GM21367 (cell line): ENCODE measurements around the gene UBASH3A.
"Not testable (repeated sequence)": the region's sequence is repeated elsewhere in the genome, so short reads cannot be mapped to it uniquely, and the experiment has no call there.

Experiments
- ATAC-seq: cut with Tn5 transposase; IDR thresholded peaks from one replicate; pipeline ENCODE4 v1.9.1; 2021; ENCODE audit not compliant: unreplicated experiment

Gene UBASH3A

DNA sequence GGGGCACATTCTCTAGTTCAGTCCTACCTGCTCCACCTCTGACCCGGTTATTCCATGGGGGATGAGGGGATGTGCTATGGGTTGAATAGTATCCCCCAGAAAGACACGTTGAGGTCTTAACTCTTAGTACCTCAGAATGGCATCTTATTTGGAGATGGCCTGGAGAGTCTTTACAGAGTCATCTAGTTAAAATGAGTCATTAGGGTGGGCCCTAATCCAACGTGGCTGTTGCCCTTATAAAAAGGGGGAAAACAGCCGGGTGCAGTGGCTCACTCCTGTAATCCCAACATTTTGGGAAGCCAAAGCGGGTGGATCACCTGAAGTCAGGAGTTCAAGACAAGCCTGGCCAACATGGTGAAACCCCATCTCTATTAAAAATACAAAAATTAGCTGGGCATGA, 13.5 kb upstream of the UBASH3A start:
- ATAC-seq: no peak

DNA sequence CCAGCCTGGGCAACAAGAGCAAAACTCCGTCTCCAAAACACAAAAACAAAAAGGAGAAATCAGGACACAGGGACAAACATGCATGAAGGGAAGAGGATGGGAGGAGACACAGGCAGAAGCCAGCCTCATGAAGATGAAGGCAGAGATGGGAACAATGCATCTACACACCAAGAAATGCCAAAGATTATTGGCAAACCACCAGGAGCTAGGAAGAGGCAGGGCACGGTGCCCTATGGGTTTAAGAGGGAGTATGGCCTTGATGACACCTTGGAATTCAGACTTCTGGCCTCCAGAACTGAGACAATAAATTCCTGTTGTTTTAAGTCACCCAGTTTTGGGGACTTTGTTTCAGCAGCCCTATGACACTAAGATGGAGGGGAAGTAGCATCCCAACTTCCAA, 13.0 kb upstream of the UBASH3A start:
- ATAC-seq: no peak

DNA sequence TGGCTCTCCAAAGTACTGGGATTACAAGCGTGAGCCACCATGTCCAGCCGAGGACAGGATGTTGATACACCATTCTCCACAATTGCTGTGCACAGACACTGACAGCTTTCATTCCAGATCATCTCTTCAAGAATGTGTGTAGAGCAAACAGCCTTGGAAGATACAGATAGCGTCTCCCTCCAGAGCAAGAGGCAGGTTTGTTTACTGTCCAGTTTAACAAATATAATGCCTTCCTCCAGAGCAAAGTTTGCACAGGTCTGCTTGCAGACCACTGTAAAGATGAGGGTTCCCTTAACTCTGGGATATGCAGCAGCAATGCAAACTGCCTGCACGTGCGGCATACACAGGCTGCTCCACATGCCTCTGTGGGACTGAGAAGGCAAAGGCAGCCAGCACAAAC, 12.4 kb upstream of the UBASH3A start:
- ATAC-seq: no peak

DNA sequence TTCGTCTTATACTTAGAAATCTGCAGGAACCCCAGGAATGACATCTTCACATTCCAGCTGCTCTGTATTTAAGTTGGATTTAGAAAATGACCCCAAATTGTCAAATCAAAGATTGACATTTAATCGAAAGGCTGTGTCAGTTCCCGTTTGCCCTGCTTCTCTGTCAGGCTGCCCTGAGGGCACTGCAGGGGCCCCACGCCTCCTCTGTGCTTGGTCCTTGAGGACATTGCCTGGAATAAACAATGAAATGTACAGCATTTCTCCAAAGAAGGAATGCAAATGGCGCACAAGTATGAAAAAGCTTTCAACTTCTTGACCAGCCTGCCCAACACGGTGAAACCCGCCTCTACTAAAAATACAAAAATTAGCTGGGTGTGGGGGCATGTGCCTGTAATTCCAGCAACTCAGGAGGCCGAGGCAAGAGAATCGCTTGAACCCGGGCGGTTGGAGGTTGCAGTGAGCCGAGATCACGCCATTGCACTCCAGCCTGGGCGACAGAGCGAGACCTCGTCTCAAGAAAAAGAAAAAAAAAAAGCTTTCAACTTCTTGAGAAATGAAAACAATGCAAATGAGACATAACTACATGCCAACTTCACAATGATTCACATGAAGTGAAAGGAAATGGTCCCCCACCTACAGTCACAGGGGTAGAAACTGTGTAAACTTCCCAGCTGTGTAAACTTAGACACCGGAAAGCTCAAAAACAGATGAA, 10.8 kb upstream of the UBASH3A start:
- peak; percentile 72 for ATAC-seq

DNA sequence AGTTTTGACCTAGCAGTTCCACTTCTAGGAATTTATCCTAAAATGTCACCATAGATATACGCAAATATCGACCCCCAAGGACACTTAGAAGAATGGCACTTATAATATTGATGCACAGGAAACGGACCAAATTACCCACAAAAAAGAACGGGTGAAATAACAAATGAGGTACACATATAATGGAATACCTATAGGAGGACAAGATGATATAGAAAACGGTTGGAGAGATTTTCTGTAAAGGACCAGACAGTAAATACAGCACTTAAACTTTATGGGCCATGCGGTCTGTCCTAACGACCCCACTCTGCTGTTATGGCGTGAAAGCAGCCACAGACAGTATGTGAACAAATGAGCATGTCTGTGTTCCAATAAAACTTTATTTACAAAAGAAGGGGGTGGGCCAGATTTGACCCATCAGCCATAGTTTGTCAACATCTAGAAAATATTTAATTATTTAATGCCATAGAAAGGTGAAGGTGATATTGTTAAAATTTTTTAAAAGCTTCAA, 10.2 kb upstream of the UBASH3A start:
- no peak for ATAC-seq

DNA sequence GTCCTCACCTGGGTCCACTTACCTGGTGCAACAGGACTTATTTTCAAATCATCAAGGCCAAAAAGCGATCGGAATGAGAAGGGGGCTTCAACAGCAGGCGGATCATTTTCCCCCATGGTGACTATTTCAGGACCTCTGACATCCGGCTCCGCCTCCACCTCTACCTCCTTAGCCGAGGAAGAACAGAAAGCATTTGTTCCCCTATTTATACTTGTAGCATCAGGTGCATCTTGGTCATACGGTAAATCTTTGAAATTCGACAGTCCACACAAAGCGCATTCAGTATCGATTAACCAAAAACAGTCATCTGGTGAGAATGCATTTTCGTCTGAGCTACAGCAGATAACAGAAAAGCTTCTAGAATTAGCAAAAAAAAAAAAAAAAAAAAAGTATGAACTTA, 8.4 kb upstream of the UBASH3A start:
- ATAC-seq: no peak

DNA sequence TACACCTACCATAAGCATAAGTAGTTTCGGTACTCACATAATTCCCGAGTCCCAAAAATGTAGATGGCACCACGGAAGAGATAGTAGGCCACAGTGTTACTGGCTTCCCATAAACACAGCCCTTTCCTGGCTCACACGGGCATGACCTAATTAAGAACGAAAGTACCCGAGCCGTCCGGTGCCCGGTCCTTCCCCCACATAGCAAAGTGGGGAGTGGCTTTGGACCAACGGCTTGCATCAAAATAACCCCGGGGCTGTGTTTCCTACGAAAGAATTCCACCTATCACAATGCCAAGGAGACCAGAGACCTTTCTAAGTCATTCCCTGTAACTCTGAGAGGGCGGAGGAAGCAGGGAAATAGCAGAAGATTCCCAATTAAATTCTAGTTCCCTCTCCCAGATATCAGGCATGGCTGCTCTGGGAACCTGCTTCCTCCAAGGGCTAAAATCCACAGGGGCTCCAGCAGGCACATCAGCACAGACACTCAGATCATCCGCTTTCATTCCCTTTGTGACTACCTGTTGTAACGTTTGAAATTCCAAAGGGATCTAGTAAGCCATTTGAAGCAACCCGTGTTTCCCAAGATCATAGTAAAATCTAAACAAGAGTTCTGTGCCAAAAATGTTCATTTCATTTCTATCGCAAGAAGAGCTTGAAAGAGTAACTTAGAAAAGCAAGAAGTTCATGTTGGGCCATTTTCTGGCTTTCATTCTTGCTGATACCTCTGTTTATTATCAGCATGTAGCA, 7.6 kb upstream of the UBASH3A start, which contains the start of gene TMPRSS3:
TMPRSS3 (minus strand) TSS at position 148 of the 747 bp plus-strand sequence. CDS start 635 bp downstream, outside the sequence.
- ATAC-seq: no peak

DNA sequence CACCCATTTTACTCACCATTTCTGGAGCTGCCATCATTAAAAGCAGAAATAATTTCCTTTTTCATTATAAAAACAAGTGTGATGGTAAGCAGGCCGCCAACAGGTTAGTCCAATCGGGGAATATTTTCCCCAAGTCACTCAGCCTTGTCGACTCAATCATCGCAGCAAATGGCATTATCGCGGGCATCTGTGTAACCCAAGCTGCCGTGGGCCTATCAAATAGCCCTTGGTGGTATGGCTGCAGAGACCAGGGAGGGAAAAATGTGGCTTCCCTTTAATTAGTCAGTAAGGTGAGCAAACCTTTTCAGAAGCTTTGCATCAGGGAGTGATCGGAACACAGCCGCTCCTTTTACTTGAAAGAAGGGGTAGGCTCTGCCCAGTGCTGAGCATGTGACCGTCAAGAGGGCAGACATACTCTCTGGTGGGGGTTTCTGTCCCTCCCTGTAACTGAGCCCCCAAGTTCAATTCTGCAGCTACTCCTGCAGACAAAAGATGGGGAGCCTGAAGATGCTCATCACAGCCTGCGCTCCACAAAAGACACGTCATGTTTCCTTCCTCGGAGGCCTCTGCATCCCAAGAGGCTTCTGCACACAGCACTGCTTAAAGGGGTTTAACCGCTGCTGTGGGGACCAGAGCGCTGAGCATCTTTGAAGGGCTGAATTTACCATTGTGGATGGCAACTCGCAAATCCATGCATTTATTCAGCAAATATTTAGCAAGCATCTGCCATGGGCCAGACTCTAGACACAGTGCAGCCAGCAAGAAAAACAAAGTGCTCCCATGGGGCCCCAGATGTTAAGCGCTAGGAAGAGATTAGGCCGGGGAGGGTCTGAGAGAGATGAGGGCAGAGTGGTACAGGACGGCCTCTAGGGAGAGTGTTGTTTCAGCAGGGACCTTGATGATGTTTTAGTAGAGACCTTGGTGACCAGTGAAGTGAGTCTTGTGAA, 6.6 kb upstream of the UBASH3A start:
- no peak for ATAC-seq

DNA sequence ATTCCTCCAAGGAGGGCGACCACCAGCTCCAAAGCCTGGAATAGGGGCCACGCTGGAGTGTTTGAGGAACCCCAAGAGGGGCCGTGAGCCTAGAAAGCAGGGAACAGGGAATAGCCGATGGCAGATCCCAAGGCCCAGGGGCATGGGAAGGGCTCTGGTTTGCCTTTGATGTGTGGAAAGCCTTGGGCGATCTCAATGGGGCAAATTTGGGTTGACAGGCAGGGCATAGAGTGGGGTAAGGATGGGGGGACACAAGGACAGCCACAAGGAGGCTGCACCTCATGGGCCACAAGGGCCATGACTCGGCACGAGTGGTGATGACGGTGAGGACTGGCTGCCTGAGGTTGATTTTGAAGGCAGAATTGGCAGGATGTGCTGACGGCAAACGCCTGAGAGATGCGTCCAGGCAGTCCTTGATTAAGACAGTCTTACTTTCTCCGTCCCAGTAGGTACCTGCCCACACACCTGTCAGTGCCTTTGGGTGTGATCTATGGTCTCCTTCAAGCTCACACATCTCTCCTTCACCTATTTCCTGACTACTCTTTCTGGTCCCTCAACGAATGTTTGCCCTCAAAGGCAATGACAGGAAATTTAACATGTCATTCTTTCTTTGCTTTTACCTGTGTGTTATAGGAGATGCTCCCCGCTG, 5.8 kb upstream of the UBASH3A start:
- no peak for ATAC-seq

DNA sequence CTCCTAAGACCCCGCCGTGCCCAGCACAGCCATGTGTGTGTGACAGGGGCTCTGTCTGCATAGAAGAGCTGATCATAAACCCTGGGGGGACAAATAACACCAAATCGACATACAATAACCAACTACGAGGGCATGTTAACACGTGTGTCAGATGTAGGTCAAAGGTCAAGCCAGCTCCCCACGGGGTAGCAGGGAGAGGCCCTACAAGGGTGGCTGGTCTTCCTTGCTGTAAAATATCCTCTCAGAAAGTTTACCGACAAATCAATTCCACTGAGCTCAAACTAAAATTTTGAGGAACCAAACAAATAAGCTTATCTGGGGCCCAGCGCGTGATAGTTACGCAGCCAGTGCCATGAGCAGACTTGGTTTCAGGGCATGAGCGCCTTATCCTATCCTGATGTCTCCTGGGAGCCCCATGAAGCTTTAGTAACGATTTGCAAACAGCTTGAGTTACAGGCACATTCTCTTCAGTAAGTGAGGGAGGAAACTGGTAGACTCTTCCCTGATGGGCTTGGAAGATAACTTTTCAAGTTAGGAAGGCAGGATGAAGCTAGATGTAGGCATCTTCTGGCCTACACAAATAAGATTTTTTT, 5.2 kb upstream of the UBASH3A start:
- ATAC-seq: no peak

DNA sequence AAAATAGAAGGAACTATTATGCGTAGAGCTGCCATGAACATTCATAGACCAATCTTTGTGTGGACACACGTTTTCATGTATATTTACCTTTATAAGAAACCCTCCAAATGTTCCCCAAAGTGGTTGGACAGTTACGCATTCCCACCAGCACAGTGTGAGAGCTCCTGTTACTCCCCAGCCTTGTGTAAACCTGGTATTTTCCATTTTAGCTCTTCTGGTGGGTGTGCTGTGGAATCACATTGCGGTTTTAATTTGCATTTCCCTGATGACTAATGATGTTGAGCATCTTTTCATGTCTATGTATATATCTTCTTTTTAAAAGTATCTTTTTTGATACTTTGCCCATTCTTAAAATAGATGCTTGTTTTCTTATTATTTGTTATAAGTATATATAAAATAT, 3.2 kb upstream of the UBASH3A start:
- no peak for ATAC-seq

DNA sequence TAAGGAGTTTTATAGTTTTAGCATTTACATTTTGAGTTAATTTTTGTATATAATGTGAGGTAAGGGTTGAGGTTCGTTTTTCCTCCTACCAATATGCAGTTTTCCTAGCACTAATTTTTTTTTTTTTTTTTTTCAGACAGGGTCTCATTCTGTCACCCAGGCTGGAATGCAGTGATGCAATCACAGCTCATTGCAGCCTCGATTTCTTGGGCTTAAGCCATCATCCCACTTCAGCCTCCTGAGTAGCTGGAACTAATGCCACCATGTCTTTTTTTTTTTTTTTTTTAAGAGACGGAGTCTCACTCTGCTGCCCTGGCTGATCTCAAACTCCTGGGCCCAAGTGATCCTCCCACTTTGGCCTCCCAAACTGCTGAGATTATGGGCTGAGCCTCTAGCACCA, 2.5 kb upstream of the UBASH3A start:
- ATAC-seq: no peak

DNA sequence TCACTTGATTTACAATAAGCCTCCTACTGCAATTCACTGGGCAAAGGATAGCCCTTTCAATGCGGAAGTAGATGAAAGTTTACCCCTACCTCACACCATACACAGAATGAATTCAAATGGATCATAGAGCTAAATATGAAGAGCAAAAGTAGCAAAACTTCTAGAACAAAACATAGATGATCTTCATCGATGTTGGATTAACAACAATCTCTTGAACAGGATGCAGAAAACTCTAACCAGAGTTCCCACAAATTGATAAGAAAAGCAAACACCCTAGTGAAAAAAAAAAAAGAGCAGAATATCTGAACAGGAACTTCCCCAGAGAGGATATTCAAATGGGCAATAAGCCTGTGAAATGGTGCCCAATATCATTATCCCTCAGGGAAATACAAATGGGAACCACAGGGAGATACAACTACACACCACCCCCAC, 1.9 kb upstream of the UBASH3A start:
- ATAC-seq: no peak

DNA sequence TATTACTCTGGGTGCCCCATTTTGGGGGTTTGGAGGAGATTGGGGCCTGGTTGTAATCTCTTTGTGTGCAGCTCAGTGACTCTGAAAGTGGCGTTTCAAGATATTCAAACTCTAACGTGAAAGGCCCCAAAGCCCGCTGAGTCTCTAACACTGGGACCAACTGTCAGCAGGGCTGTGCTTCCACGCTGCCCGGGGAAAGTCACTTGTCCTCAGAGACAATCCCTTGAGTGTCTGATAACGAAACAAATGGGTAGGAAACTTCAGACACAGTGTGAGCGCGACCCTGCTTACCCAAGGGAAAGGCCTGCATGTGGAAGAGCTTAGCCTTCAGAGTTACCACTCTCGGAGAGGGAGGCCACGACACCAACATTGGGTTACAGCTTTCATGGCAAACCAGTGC, 837 bp downstream of the UBASH3A start:
- no peak for ATAC-seq

DNA sequence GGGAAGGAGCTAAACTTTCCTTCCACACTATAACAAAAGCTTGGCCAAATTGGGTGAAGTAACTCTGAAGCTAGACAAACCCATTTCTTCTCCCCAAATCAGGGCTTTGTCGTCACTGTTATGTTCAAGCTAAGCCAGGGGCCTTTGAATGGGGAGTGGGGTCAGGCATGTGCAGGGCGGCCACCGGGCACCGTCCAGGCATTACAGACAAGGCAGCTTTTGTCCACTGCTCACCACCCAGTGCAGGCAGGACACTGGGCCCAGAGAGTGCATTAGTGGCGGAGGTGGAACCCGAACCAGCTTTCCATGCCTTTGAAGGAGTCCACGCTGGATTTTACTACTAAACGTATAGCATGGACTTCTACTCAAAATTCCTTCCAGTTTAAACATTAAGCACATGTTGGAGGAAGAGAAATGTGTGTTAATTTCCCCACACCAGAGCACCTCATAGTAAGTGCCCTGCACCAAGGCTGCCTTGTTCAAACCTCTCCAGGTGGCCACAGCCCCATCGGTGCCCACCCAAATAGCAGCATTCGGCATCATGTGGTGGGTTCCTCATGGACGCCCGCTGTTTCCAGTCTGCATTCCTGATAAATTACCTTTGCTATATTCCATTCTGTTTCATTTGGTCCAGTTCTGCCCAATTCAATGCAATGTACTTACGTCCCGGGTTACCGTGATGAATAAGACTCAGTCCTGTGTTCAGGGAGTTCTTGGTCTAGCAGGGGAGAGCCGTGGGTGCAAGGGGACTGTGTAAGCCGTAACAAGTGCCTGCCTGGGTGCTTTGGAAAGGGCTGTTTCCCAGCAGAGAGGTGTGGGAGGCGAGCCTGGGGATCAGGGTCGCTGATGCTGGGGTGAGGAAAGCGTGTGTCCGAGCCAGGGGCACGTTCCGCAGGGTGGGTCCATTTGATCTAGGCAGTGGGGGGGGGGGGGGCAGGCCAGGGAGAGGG, 1.6 kb downstream of the UBASH3A start:
- ATAC-seq: no peak

DNA sequence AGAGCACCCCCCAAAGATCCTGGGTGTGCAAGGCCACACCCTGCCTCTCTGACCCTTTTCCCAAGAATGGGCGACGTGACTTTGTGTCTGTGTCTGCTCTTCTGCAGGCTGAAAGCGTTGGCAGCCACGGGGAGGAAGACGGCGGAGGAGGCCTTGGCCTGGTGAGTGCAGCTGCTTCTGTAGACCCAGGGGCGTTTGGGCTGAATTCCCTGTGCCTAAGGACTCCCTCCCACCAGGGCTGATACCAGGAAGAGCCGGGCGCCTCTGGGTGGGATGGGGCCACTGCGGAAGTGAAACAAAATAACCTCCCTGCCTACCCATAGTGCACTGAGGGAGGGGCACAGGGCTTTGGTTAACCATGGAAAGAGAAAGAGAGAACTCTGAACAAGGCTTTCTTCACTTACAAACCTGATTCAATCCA, 2.5 kb downstream of the UBASH3A start:
- ATAC-seq: no peak

DNA sequence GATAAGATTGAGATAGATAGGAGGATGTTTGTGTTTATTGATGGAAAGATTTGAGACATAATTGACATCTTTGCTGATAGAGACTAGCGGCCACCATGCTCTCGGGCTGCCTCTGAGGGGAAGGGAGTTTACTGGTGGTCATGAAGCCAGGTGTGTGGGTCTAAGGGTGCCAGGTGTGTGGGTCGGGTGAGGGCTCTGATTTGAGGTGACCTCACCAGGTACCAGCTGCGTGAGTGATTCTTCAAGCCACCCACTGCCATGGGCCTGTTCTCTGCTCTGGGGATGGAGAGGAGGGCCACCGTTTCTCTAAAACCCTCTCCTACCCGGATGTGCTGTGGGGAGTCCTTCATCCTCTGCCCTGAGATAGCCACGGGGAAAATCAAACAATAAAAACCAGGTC, 3.2 kb downstream of the UBASH3A start:
- ATAC-seq: no peak

DNA sequence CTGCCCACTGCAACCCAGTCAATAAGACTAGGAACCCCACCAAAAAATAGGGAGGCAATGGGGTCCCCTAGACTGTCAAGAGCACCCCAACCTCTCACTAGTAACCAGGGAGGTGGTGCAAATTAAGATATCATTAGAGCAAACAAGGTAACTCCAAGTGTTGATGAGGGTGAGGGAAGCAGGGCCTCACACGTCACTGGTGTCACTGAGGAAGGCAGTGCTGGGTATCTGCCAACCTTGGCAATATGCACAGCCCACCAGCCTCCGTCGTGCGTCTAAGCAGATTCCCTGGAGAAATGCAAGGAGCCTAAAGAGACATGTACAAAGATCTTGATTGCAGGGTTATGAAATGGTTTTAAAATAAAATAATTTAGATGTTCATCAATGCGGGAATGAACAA, 3.8 kb downstream of the UBASH3A start:
- no peak for ATAC-seq

DNA sequence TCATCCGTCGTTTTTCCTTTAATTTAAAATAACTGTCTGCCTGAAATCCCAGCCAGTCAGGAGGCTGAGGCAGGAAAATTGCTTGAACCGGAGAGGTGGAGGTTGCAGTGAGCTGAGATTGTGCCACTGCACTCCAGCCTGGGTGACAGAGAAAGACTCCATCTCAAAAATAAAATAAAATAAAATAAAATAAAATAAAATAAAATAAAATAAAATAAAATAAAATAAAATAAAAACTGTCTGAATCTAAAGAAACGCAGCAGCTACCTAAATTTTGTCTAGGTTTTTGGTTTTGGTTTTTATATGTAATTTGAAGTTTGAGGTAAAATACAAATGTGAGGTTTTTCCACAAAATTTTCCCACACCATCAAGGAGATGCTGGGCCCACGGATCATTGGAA, 5.0 kb downstream of the UBASH3A start:
- ATAC-seq: not testable (repeated sequence)
